RWPE1 (cell line): ENCODE results near the gene PCSK2.

Source experiments
- CTCF ChIA-PET: fragments of 350-600 bp; sonication (Branson Sonifier 250); formaldehyde crosslinking; extraction: SDS; loops from one replicate; lab custom pipeline; 2021; lab: Yijun Ruan, JAX
- POLR2A ChIA-PET: fragments of 400-600 bp; formaldehyde crosslinking; extraction: SDS; loops from one replicate; lab custom pipeline; 2020; ENCODE audit warnings: antibody characterized with exemption; ENCODE audit not compliant: low non-redundant PET; lab: Yijun Ruan, JAX
- DNase-seq: peaks from one replicate; pipeline ENCODE4 v3.0.0; 2012; ENCODE audit warnings: low spot score
- H3K27ac ChIP-seq: fragments of 450-650 bp; 2 replicates; pipeline ENCODE4 v1.5.1; 2017
- CTCF ChIP-seq: fragments of 450-650 bp; conservative IDR thresholded peaks from 2 replicates; pipeline ENCODE4 v1.5.1; 2017; ENCODE audit warnings: low read depth, mild to moderate bottlenecking

The PCSK2 gene

GRCh38 chr20:17317341-17317740, 90.5 kb downstream of the PCSK2 start:
- ChIA-PET POLR2A (no interaction called here), CTCF (interaction anchor here (0.5 to 0.6 kb wide), 2 partner anchors 14 to 35 kb away, joined by 3 to 6 read pairs; no protein-coding TSS in a partner anchor)
- no peak for DNase-seq
- TF ChIP-seq CTCF = no peak
- no peak overlapping the region for H3K27ac ChIP-seq

GRCh38 chr20:17320456-17320855, 93.6 kb downstream of the PCSK2 start:
- POLR2A ChIA-PET = no interaction called here
- CTCF ChIA-PET = no interaction called here
- H3K27ac ChIP-seq = no peak overlapping the region
- DNase-seq = no peak
- TF ChIP-seq CTCF = no peak

- no peak for DNase-seq
- no peak overlapping the region for H3K27ac ChIP-seq
- TF ChIP-seq CTCF = no peak
- POLR2A ChIA-PET = no interaction called here
- CTCF ChIA-PET = no interaction called here
Observed at GRCh38 chr20:17326096-17326495, 99.3 kb downstream of the PCSK2 start.

GRCh38 chr20:17327185-17328148, 100.6 kb downstream of the PCSK2 start:
- ChIA-PET CTCF (no interaction called here), POLR2A (no interaction called here)
- TF ChIP-seq CTCF = no peak
- DNase-seq = no peak
- H3K27ac ChIP-seq = no peak overlapping the region

GRCh38 chr20:17334932-17335331, 108.1 kb downstream of the PCSK2 start:
- H3K27ac ChIP-seq = no peak overlapping the region
- ChIA-PET CTCF (no interaction called here), POLR2A (no interaction called here)
- no peak for TF ChIP-seq CTCF
- DNase-seq = no peak

- POLR2A ChIA-PET = no interaction called here
- DNase-seq = no peak
- no peak for TF ChIP-seq CTCF
- H3K27ac ChIP-seq = no peak overlapping the region
- CTCF ChIA-PET = no interaction called here
Observed at GRCh38 chr20:17339000-17339399, 112.2 kb downstream of the PCSK2 start.
